GM12873 (cell line): Measurements from ENCODE around the gene TASOR2.

Source experiments
- CTCF ChIP-seq: IDR thresholded peaks from 2 replicates; pipeline ENCODE4 v1.5.1; 2012; ENCODE audit warnings: low read depth, mild to moderate bottlenecking, moderate library complexity, low read length, control low read depth; ENCODE audit not compliant: insufficient read depth; ENCODE audit errors: missing control alignments

The TASOR2 gene, protein sequence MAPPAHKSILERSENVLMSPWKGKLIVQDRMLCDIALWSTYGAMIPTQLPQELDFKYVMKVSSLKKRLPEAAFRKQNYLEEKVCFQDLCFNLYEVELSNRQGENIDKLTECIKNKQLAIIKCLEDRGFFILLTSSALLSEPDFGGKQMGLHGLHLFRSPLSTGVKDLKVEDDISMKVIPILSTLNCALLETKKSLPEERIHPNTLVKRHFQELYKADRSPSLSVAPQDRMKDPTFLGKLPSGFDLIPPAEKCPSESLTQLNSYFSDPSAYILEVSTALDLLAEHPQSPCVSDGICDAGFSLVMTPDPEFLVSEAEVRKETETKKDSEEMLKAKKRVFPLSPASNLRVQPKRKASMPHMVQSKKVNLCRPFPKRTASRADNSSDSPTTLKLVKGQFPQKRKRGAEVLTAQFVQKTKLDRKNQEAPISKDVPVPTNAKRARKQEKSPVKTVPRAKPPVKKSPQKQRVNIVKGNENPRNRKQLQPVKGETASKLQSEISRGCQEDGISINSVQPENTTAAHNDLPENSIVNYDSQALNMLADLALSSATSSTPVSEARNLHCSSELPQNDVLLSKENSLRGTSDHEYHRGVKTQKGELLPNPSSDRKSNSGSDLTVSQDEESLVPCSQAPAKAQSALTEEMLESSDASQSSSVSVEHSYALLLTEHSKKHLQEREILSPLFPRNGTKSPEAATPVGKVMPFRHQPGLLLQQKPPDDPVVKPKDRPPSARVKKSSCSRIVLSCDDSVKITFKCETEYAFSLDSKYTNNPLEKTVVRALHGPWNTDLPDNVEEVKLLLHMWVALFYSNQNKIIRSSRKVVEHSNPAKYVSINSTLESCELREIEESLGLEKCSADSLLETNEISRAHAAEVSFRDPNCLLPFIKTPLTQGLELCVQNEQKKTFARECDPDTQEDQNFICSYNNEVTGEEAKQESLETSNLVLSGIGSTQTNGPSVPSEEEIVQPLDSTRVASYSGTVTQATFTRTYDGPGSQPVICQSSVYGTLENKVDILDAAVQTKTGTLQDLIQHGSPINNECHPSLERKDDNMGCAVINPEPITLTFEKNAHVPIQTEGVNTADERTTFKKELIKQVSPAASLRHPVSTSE (N-terminal part only)

DNA sequence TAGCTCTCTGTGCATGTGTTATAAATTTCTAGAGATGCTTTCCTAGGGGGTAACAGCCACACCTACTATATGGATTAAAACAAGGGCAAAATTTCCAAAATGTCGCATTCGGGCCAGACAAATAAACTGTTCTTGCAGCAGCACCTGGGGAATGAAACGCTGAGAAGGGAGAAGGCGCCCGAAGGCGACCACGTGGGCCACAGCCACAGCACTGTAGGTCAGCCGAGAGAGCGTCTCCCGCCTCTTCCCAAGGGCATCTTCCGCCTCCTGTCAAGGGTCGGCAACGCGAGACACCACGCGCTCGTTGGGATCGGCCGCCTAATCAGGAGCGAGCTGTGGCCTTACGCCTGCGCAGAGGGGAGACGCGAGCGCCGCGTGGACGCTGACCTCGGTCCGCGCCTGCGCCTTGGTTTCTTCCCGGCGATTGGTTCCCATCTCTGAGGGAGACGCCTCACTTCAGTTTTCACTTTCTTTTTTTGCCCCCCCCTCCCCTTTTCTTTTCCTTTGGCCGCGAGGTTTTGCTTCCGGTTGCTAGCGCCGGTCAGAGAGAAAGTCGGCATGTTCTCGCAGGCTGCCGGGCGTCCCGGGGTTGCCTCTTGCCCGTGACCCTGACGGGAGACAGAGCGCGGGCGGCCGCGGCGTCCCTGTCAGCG is at the start of gene TASOR2:
TSS of gene TASOR2 (plus strand) at position 521 of the 653 bp plus-strand sequence. CDS start 35,805 bp downstream, outside the sequence.
- TF ChIP-seq CTCF = no peak

DNA sequence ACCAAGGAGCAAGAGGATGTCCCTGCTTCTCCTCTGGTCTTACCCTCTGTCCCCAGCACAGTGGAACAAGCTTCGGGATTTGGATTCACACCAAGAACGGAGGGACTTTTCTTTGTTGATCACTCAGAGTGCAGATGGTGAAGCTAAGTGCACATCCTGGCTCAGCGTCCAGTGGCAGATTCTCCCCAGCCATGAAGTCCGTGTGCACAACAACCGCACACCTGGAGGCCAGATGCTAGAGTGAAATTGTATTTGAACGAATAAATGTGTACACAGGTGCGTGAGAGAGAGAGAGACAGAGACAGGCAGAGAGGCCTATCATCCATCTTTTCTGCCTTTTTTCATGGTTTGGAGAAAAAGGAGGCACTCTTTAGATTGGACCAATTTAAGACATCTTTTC is 49.7 kb upstream of the TASOR2 start:
- TF ChIP-seq CTCF = no peak

GRCh38 chr10:5638494-5638893 is 46.1 kb upstream of the TASOR2 start:
- TF ChIP-seq CTCF = no peak

GRCh38 chr10:5639066-5639465 is 45.6 kb upstream of the TASOR2 start:
- TF ChIP-seq CTCF = no peak

DNA sequence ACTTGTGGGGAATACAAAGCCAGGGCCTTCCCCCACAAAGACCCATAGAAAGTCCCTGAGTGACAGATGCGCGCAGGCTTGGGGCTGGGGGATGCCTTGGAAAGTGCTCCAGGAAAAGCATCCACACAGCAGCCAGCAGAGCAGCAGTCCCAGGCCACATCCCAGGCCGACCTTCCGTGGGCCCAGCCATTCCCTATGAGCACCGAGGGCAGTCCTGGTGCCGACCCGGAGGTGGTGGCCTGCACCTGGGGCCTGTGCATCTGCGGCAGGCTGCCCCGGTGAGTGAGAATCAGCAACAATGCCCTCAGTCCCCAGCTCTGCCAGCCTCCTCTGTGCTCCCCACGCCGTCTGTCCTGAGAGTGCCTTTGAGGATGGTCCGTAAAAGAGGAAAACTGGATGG is 44.6 kb upstream of the TASOR2 start:
- no peak for TF ChIP-seq CTCF

- no peak for TF ChIP-seq CTCF
Measured at GRCh38 chr10:5640501-5640900, 44.1 kb upstream of the TASOR2 start.
